ENCODE results near the gene PNPLA1.

The PNPLA1 gene

GRCh38 chr6:36246506-36247268, 23.2 kb upstream of the PNPLA1 start:
- DNase-seq = no peak

GRCh38 chr6:36247693-36248092, 22.2 kb upstream of the PNPLA1 start:
- no peak for DNase-seq

- no peak for DNase-seq
These were observed 20.9 kb upstream of the PNPLA1 start for GRCh38 chr6:36248980-36249379.

- no peak for DNase-seq
These were observed 20.3 kb upstream of the PNPLA1 start for GRCh38 chr6:36249536-36249935.

- no peak for DNase-seq
These were observed 17.9 kb upstream of the PNPLA1 start for GRCh38 chr6:36252005-36252404.

- no peak for DNase-seq
These were observed 6.4 kb upstream of the PNPLA1 start for GRCh38 chr6:36263390-36264000.

- no peak for DNase-seq
These were observed 4.1 kb upstream of the PNPLA1 start for GRCh38 chr6:36265744-36266143.

GRCh38 chr6:36266913-36267644, 2.8 kb upstream of the PNPLA1 start:
- DNase-seq = no peak

- no peak for DNase-seq
These were observed 2.0 kb upstream of the PNPLA1 start for GRCh38 chr6:36267731-36268477.

GRCh38 chr6:36268478-36269275, 1.2 kb upstream of the PNPLA1 start:
- DNase-seq = no peak

GRCh38 chr6:36272234-36272633, 2.4 kb downstream of the PNPLA1 start:
- no peak for DNase-seq

- DNase-seq = no peak
These were observed 3.2 kb downstream of the PNPLA1 start for GRCh38 chr6:36273067-36273466.

GRCh38 chr6:36273802-36274514, 4.1 kb downstream of the PNPLA1 start:
- DNase-seq = no peak

- no peak for DNase-seq
These were observed 7.0 kb downstream of the PNPLA1 start for GRCh38 chr6:36276581-36277536.

GRCh38 chr6:36277946-36278470, 8.1 kb downstream of the PNPLA1 start:
- no peak for DNase-seq

- no peak for DNase-seq
These were observed 10.6 kb downstream of the PNPLA1 start for GRCh38 chr6:36280467-36280866.

- no peak for DNase-seq
These were observed 11.1 kb downstream of the PNPLA1 start for GRCh38 chr6:36280983-36281382.

GRCh38 chr6:36283608-36284007, 13.7 kb downstream of the PNPLA1 start:
- DNase-seq = no peak

- DNase-seq = no peak
These were observed 14.5 kb downstream of the PNPLA1 start for GRCh38 chr6:36284359-36284758.

GRCh38 chr6:36285187-36285671, 15.4 kb downstream of the PNPLA1 start:
- no peak for DNase-seq
